ENCODE data around the gene TPRG1L.

DNA sequence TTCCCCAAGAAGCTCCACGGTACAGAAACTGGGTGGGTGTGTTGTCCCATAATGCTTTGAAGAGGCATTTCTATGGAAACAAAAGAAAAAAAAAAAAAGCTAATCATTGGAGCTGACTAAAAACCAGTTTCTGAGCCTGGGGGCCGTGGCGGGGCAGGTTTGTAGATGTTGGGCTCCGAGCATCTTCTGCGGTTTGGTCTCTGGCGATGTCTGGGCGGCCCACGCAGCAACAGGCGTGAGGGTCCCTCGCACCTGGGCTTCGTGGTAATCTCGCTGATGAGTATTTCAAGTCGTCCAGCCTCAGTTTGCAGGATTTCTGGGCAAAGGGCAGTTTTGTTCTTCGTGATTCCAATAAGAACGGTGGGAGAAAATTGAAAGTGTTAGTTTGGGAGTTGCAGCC is 34.3 kb downstream of the TPRG1L start:
- TF ChIP-seq CTCF (IDR thresholded peaks at IDR 0.05) (no peak), EP300 (IDR thresholded peaks at IDR 0.05) (no peak)

Measured in esophagus muscularis mucosa (tissue), 3 donors.